AG09319 (cell line): ENCODE measurements around the gene DENND6B.
"Not testable (repeated sequence)": the region's sequence is repeated elsewhere in the genome, so short reads cannot be mapped to it uniquely, and the experiment has no call there.

Experiments used
- DNase-seq: peaks from one replicate; pipeline ENCODE4 v3.0.0-alpha.2; 2010; ENCODE audit warnings: low read depth; ENCODE audit errors: extremely low read depth
- CTCF ChIP-seq: IDR thresholded peaks from 2 replicates; pipeline ENCODE4 v1.5.1; 2011; ENCODE audit warnings: low read depth, mild to moderate bottlenecking, inconsistent platforms, low read length, moderate library complexity

DENND6B gene

GRCh38 chr22:50338042-50338573, 11.3 kb upstream of the DENND6B start:
- no peak for TF ChIP-seq CTCF
- DNase-seq, result no peak

- no peak for TF ChIP-seq CTCF
- no peak for DNase-seq
Measured at GRCh38 chr22:50337262-50338041, 10.6 kb upstream of the DENND6B start.

- not testable (repeated sequence) for DNase-seq
Measured at GRCh38 chr22:50334433-50334832, 7.6 kb upstream of the DENND6B start.

- no peak for TF ChIP-seq CTCF
- no peak for DNase-seq
Measured at GRCh38 chr22:50329236-50329635, 2.4 kb upstream of the DENND6B start.

GRCh38 chr22:50327711-50328019, 853 bp upstream of the DENND6B start:
- DNase-seq, result no peak
- no peak for TF ChIP-seq CTCF

GRCh38 chr22:50326225-50326955, 422 bp downstream of the DENND6B start:
- no peak for DNase-seq
- no peak for TF ChIP-seq CTCF

GRCh38 chr22:50325444-50326224, 1.2 kb downstream of the DENND6B start:
- TF ChIP-seq CTCF, result no peak
- DNase-seq, result no peak
